HG03469 (cell line): ENCODE results near the gene THRAP3.

Experiments used
- ATAC-seq: cut with Tn5 transposase; IDR thresholded peaks from one replicate; pipeline ENCODE4 v1.9.1; 2021; ENCODE audit warnings: mild to moderate bottlenecking, moderate library complexity, moderate number of reproducible peaks; ENCODE audit not compliant: unreplicated experiment

THRAP3 gene

GRCh38 chr1:36322786-36323635 is 98.8 kb downstream of the THRAP3 start:
- ATAC-seq = no peak

GRCh38 chr1:36323636-36324352 is 99.6 kb downstream of the THRAP3 start, which contains the start of gene EVA1B:
Gene EVA1B (minus strand): TSS chr1:36323645. CDS start chr1:36323037, 608 bp downstream.
- no peak for ATAC-seq

- ATAC-seq = no peak
Observed at GRCh38 chr1:36324353-36324703, 100.1 kb downstream of the THRAP3 start.

- no peak for ATAC-seq
Observed at GRCh38 chr1:36326499-36326898, 102.3 kb downstream of the THRAP3 start.

GRCh38 chr1:36327421-36328087 is 103.3 kb downstream of the THRAP3 start:
- no peak for ATAC-seq

GRCh38 chr1:36328088-36328480 is 103.8 kb downstream of the THRAP3 start:
- no peak for ATAC-seq

- no peak for ATAC-seq
Observed at GRCh38 chr1:36328713-36329112, 104.5 kb downstream of the THRAP3 start.

- no peak for ATAC-seq
Observed at GRCh38 chr1:36329817-36330216, 105.6 kb downstream of the THRAP3 start.

- no peak for ATAC-seq
Observed at GRCh38 chr1:36330940-36331339, 106.7 kb downstream of the THRAP3 start.

GRCh38 chr1:36337830-36338229 is 113.6 kb downstream of the THRAP3 start:
- ATAC-seq = no peak

GRCh38 chr1:36339215-36339614 is 115.0 kb downstream of the THRAP3 start:
- no peak for ATAC-seq

- ATAC-seq = no peak
Observed at GRCh38 chr1:36339615-36340014, 115.4 kb downstream of the THRAP3 start.

GRCh38 chr1:36341626-36342320 is 117.5 kb downstream of the THRAP3 start:
- no peak for ATAC-seq

GRCh38 chr1:36342426-36343185 is 118.4 kb downstream of the THRAP3 start:
- no peak for ATAC-seq

GRCh38 chr1:36343651-36344394 is 119.6 kb downstream of the THRAP3 start:
- ATAC-seq = no peak

- ATAC-seq = no peak
Observed at GRCh38 chr1:36344395-36344680, 120.1 kb downstream of the THRAP3 start.

GRCh38 chr1:36345353-36345752 is 121.1 kb downstream of the THRAP3 start:
- ATAC-seq = no peak

GRCh38 chr1:36346741-36347370 is 122.6 kb downstream of the THRAP3 start:
- ATAC-seq = no peak

GRCh38 chr1:36349241-36349671 is 125.0 kb downstream of the THRAP3 start:
- peak; percentile 43 for ATAC-seq
